ENCODE data around the gene FARP1.

The FARP1 gene

GRCh38 chr13:98334620-98335205, 191.8 kb downstream of the FARP1 start:
- TF ChIP-seq CTCF (IDR thresholded peaks at IDR 0.05; ENCODE audit: borderline replicate concordance, control extremely low read depth, extremely low read depth, insufficient read depth, missing control alignments) = no peak
- in situ Hi-C loops (cut with MboI; ENCODE audit: low sequenced_read_pairs, unreplicated experiment) = no loop called here
- DNase-seq (ENCODE audit: low spot score) = no peak

- no peak for TF ChIP-seq CTCF (IDR thresholded peaks at IDR 0.05; ENCODE audit: borderline replicate concordance, control extremely low read depth, extremely low read depth, insufficient read depth, missing control alignments)
- in situ Hi-C loops (cut with MboI; ENCODE audit: low sequenced_read_pairs, unreplicated experiment) = no loop called here
- no peak for DNase-seq (ENCODE audit: low spot score)
These were observed 192.8 kb downstream of the FARP1 start for GRCh38 chr13:98335721-98336120.

- TF ChIP-seq CTCF (IDR thresholded peaks at IDR 0.05; ENCODE audit: borderline replicate concordance, control extremely low read depth, extremely low read depth, insufficient read depth, missing control alignments) = no peak
- in situ Hi-C loops (cut with MboI; ENCODE audit: low sequenced_read_pairs, unreplicated experiment) = no loop called here
- DNase-seq (ENCODE audit: low spot score) = no peak
These were observed 195.4 kb downstream of the FARP1 start for GRCh38 chr13:98338310-98338709.

- DNase-seq (ENCODE audit: low spot score) = no peak
- in situ Hi-C loops (cut with MboI; ENCODE audit: low sequenced_read_pairs, unreplicated experiment) = no loop called here
- TF ChIP-seq CTCF (IDR thresholded peaks at IDR 0.05; ENCODE audit: borderline replicate concordance, control extremely low read depth, extremely low read depth, insufficient read depth, missing control alignments) = no peak
These were observed 197.0 kb downstream of the FARP1 start for GRCh38 chr13:98339684-98340425.

- DNase-seq (ENCODE audit: low spot score) = no peak
- in situ Hi-C loops (cut with MboI; ENCODE audit: low sequenced_read_pairs, unreplicated experiment) = no loop called here
- TF ChIP-seq CTCF (IDR thresholded peaks at IDR 0.05; ENCODE audit: borderline replicate concordance, control extremely low read depth, extremely low read depth, insufficient read depth, missing control alignments) = no peak
These were observed 200.1 kb downstream of the FARP1 start for GRCh38 chr13:98342953-98343352.

GRCh38 chr13:98343461-98343860, 200.6 kb downstream of the FARP1 start:
- DNase-seq (ENCODE audit: low spot score) = no peak
- in situ Hi-C loops (cut with MboI; ENCODE audit: low sequenced_read_pairs, unreplicated experiment) = no loop called here
- TF ChIP-seq CTCF (IDR thresholded peaks at IDR 0.05; ENCODE audit: borderline replicate concordance, control extremely low read depth, extremely low read depth, insufficient read depth, missing control alignments) = no peak
